A549 (cell line): Measurements from ENCODE around the gene USH1G.

Experiments used
- JUNB ChIP-seq: fragments of >200 bp; sonication (Bioruptor Twin); formaldehyde crosslinking; IDR thresholded peaks from 2 replicates; pipeline ENCODE4 v1.6.1; 2016
- RCOR1 ChIP-seq: fragments of 150-350 bp; IDR thresholded peaks from 2 replicates; pipeline ENCODE4 v1.6.1; 2014; ENCODE audit warnings: antibody characterized with exemption, low read length, low read depth

DNA sequence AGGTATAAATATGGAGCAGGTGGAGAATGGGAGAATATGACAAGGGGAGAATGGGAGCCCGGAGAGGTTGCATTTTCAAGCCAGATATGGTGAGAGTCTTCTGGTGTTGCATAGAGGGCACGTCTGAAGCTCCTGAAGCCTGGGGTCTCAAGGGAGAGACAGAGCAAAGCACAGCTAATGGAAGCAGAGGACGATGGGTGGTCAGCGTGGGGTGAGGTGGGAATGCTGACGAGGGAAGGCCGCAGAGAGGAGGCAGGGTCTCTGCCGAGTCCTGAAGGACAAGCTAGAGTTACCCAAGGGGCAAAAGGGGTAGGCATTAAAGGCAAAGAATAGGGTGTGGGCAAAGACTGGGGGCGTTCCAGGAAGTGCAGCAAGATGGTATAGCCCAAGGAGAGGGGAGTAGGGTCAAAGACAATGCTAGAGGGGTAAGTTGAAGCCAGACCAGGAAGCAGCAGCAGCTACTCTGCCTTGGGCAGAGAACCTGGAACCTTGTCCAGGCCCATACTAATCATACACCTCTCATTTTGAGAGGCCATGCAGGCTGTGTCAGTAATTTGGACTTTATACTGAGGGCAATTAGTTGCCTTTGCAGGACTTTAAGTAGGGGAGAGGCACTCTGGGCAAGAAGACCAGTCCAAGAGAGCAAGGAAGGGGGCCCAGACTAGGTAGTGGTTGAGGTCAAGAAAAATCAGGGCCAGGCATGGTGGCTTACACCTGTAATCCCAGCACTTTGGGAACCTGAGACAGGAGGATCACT, 15.3 kb upstream of the USH1G start:
- TF ChIP-seq JUNB (no peak), RCOR1 (no peak)
